HG03095 (cell line): Measurements from ENCODE around the gene DYRK1A.
"Not testable (repeated sequence)": the region's sequence is repeated elsewhere in the genome, so short reads cannot be mapped to it uniquely, and the experiment has no call there.

Experiments
- ATAC-seq: cut with Tn5 transposase; IDR thresholded peaks from one replicate; pipeline ENCODE4 v1.9.1; 2021; ENCODE audit warnings: moderate library complexity; ENCODE audit not compliant: unreplicated experiment

The DYRK1A gene

DNA sequence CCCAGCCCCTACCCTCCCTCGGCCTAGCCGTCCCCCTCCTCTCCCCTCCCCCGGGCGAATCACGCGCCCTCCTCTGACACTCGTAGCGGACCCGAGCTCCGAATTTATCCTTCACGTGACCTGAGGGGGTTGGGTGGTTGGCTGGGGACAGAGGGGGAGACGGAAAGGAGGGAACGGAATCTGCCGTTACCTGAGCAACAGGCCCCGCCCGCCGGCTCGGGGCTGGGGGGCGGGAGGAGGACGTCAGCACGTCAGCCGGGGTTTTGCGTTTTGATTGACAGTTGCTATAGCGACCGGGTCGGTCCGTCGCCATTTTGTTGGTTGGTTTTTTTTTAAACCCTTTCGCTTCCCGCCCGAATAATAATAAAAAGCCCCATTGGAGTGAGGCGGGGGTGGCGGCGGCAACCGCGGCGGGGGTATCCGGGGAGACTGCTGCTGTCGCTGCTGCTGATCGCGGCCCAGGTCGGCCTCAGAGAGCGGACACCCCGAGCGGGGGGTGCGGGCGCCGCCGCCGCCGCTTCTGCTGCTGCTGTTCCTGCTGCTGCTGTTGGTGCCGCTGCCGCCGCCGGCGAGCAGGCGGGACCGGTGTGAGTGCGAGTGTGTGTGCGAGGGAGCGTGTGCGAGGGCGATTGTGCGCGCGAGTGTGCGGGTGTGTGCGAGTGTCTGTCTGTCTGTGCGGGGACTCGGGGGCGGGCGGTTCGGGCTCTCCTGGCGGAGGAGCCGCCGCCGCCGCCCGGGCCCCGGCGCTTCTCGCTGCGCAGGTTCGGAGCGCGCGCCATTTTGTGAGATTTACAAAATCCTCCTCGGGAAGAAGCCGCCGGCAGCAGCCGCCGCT is at the start of gene DYRK1A:
DYRK1A (plus strand) TSS at position 292 of the 835 bp plus-strand sequence. CDS start 53,602 bp downstream, outside the sequence.
- ATAC-seq: peak; percentile 55

DNA sequence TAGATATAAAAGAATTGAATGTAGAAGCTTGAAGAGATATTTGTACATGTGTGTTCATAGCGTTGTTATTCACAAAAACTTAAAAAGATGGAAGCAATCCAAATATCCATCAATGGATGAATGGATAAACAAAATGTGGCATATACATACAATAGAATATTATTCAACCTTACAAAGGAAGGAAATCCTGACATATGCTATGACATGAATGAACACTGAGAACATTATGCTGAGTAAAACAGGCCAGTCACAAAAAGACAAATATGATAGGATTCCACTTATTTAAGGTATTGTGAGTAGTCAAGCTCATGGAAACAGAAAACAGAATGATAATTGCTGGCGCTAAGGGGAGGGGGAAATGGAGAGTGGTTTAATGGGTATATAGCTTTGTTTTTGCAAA is 47.0 kb upstream of the DYRK1A start:
- ATAC-seq: no peak

DNA sequence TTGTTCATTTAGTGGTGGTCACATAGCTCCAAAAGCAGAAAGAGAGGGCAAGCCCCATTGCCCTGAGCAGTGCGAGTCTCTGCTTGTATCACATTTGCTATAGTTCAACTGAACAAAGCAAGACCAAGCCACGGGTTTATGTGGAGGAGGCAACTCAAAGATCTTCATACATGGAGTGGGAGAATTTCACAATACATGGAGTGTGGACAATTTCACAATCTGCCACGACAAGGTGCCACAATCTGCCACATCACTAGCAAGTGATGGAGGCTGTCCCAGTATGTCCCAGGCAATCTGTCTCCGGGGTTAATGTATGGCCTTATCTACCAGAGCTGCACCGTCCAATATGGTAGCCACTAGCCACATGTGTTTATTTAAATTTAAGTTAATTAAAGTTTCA is 44.5 kb upstream of the DYRK1A start:
- ATAC-seq: no peak

DNA sequence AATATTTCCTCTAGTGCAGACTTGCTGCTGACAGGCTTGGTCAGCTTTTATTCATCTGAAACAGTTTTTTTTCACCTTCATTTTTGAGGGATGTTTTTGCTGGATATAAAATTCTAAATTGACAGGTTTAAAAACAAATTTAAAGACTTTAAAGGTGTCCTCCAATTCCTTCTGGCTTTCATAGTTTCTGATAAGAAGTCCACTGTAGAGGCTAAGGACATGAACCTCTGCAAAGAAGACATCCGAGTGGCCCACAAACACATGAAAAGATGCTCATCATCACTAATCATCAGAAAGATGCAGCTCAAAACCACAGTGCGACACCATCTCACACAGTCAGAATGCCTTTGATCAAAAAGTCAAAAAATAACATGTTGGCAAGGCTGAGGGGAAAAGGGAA is 42.0 kb upstream of the DYRK1A start:
- ATAC-seq: no peak

DNA sequence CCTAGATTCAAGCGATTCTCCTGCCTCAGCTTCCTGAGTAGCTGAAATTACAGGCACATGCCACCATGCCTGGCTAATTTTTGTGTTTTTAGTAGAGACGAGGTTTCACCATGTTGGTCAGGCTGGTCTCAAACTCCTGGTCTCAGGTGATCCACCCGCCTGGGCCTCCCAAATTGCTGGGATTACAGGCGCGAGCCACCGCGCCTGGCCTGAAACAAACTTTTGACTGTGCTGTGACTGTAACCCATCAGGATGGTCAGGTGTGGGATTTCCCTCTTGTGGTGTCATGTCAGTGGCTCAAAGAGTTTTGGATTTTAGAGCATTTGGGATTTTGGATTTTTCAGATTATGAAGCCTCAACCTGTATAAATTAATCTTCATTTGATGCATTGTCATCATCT is 38.4 kb upstream of the DYRK1A start:
- not testable (repeated sequence) for ATAC-seq

DNA sequence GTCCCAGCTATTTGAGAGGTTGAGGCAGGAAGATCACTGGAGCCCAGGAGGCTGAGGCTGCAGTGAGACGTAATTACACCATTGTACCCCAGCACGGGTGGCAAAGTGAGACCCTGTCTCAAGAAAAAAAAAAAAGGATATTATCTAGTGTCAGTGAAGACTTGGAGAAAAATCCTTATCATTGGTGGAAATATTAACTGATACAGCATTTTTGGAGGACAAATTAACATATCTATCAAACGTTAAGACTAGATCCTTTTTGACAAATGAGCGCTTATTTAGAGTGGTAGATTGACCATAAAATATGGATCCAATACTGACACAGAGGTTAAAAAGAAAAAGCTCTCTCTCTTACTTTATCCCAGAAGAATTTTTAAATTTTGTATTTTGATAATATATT is 35.2 kb upstream of the DYRK1A start:
- ATAC-seq: no peak

DNA sequence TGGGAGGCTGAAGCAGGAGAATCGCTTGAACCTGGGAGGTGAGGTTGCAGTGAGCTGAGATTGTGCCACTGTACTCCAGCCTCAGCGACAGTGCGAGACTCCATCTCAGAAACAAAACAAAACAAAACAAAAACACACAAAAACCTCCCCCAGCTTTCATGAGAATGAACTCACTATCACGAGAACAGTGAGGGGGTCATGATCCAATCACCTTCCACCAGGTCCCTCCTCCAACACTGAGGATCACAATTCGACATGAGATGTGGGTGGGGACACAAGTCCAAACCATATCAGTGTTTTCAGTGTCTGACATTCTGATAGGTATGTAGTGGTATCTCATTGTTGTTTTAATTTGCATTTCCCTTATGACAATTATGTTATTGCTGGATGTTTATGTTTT is 31.5 kb upstream of the DYRK1A start:
- ATAC-seq: no peak

DNA sequence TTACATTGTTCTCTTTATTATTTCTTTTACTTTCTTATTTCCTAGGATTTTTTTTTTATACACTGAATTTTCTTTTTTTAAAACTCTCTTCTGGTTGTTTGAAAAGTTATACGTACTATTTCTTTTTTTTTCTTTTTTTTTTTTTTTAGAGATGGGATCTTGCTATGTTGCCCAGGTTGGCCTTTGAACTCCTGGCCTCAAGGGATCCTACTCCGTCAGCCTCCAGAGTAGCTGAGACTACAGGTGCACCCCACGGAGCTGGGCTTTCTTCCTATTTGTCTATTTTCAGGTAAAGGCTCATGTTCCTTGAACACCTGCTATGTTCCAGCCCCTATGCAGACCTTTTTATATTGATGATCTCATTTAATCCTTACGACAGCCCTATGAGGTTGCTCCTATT is 29.4 kb upstream of the DYRK1A start:
- no peak for ATAC-seq

DNA sequence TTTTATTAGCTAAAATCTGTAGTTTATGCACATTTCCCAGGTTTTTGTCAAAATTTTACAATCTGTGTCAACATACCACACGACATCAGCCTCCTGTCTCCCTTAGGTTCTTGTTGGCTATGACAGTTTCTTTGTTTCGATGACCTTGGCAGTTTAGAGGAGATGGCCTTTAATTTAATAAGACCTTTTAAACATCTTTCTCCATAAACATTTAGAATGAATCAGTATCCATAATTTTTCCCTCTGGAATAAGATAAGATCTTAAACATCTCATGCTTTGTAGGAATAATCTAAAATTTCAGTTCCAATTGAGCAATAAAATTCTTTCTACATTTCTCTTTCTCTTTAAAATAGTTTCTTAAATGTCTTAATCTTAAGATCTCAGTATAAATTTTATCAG is 28.7 kb upstream of the DYRK1A start:
- no peak for ATAC-seq

DNA sequence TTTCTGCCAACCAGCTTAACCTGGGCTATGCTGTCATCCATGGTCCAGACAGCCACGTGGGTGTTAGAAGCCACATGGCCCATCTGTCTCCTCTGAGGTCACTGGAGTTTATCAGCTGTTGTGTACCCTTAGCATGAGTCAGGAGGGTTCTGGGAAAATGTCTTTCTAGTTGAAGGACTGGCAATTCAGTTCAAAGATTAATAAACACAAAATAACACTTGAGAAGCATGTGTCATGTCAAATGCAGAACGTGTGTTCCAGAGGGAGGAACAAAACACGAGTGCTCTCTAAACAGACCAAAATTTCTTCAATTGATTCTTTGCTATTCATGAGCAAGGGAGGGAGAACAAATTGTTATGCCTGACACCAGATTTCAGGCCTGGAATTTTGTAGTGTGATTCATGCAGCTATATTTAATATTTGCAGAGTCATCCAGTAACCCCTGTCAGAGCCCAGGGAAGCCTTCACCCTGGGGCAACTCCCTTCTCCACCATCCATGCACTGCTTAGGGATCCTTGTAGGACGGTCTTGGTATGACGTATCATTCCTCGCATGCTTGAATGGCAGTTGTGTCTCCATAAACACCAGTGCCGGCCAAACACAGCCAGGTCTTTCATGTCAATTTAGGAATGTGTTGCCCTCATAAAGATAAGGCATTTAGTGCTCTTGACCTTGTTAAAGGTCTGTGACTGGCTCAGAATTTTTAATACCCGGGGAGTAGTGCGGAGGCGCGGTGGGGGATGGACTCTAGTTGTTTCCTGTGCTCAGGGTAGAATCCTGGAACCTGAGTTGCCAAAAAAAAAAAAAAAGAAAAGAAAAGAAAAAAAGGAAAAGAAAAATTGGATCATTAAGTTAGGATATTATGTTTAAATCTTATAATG is 27.7 kb upstream of the DYRK1A start:
- no peak for ATAC-seq

DNA sequence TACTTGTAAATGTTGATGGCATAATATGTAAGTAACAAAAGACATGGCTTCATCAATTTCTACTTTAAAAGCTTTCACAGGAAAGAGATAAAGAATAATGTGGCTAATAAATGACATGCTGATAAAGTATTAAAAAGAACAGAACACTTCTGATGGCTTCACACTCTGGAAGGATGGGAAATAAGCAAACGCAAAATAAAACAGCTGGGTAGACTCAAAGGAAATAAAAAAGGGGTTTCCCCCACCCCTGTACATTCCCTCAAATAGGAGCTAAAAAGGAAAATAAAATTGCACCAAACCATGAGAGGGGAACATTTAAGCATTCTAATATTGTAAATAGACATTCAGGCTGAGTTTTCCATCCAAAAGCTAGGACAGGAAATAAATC is 27.0 kb upstream of the DYRK1A start:
- ATAC-seq: no peak

DNA sequence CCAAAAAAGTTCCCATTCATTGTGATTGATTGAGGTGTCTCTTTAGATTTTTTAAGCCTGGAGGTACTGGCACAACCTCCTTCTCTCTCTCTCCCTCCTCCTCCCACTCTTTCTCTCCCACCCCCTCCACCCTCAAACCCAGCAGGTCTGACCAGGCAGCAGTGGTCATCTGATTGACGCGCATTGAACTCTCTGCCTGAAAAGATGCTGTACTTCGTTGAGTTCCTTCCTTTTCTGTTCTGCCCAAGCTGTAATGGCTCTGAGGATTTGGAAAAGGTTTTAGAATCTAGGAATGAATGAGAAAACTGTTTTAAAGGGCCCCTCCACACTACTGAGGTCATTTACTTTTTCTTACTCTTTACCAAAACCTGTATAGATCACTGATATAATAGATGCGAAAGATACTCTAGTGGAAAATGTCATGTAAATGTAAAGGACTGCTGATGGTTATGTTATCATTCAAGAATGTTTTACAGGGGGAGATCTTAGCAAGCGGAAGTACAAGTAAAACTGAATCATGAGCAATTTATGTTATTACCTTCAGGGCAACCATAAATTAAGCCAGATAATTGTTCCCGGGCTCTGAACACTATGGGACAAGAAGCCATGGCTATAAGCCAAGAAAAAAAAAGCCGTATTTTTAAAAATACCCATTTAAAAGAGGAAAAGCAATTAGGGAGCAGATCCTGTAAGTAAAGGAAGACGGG is 25.2 kb upstream of the DYRK1A start:
- ATAC-seq: no peak

DNA sequence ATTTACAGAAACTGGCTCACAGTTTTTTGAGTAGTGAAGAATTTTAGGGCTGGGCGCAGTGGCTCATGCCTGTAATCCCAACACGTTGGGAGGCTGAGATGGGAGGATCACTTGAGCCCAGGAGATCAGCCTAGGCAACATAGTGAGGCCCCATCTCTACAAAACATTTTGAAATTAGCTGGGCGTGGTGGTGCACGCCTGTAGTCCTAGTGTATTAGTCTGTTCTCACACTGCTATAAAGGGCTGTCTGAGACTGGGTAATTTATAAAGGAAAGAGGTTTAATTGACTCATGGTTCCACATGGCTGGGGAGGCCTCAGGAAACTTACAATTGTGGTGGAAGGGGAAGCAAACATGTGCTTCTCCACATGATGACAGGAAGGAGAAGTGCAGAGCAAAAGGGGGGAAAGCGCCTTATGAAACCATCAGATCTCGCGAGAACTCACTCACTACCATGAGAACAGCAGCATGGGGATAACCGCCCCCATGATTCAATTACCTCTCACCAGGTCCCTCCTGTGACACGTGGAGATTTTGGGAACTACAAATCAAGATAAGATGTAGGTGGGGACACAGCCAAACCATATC is 24.4 kb upstream of the DYRK1A start:
- no peak for ATAC-seq

DNA sequence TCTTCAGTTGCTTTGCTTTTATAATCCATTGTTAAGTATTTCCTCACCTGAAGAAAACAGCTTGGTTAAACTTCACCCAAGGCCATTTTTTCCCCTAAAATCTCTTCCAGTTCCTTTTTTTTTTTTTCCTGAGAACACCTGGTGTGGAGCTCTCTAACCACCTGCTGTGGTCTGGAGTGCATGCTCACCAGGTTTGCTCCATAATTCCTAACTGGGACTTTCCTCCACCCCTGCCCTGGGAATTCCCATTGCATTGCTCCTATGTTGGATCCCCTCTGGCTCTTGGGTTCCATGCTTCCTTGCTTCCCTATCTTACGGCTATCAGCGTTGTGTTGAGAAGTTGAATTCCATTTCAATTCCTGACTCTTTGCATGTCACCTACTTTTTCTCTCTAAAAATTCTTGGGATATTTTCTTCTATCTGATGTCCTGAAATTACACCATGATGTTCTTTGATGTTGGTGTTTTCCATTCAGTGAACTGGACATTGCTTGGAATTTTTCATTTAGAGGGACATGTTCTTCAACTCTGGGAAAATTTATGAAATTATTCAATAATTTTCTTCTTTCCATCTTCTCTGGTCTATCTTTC is 19.6 kb upstream of the DYRK1A start:
- ATAC-seq: no peak

DNA sequence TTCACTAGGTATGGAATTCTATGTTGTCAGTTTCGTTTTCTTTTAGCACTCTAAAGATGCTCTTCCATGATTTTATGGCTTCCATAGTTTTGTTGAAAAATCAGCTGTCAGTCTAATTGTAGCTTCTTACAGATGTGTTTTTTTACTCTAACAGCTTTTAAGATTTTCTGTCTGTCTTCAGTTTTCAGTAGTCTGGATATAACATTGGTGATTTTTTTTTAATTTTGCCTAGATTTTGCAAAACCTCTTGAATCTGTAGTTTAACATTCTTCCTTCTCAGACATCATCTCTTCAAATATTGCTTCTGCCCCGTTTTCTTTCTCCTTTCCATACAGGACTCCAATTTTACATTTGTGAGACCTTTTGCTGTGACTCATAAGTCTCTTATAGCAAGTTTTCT is 17.9 kb upstream of the DYRK1A start:
- no peak for ATAC-seq

DNA sequence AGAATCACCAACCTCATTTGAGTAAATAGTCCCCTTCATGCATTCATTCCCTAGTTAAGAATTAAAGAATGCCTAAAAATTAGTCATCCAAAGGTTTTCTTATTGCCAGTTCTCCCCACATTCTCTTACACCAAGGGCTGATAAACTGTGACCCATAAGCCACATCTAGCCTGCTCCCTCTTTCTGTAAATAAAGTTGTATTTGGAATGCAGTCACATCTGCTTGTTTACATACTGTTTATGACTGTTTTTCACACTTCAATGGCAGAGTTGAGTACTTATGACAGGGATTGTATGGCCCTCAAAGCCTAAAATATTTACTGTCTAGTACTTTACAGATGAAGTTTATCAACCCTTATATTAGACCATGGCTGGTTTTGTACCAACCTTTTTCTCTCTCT is 16.1 kb upstream of the DYRK1A start:
- ATAC-seq: no peak

DNA sequence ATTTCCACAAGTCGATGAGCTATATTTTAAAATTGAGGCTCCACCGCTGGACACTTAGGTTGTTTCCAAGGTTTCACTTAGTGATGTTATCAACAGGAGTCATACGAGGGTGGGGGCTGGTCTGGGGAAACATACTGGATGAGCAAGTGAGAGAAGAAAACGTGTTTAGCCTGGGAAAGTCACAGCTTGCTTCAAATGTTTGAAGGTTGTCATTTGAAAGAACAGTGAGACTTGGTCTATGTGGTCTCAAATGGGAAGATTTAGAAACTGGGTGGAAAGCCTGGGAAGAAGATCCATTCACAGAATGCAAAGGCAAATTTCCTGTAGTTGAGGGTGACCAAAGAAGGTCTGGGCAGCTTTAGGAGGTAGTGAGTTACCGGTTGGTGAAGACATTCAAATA is 9.9 kb upstream of the DYRK1A start:
- no peak for ATAC-seq

DNA sequence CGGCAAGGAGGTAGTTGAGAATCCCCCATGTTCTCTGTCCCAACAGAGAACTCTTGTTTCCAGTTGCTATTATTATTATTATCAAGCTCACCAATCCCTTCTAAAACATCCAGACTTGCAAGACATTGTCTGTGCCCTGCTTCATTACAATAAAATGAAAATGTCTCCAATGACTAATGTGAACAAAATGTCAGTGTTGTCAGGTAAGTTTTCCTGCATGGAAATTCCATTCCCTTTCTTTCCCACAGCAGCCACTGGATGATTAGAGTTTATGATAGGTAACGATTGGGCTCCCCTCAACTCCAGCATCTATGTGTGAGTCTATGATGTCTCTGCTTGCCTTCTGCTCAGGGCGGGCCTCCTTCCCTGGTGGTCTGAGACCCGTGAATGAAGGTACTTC is 8.9 kb upstream of the DYRK1A start:
- ATAC-seq: no peak

DNA sequence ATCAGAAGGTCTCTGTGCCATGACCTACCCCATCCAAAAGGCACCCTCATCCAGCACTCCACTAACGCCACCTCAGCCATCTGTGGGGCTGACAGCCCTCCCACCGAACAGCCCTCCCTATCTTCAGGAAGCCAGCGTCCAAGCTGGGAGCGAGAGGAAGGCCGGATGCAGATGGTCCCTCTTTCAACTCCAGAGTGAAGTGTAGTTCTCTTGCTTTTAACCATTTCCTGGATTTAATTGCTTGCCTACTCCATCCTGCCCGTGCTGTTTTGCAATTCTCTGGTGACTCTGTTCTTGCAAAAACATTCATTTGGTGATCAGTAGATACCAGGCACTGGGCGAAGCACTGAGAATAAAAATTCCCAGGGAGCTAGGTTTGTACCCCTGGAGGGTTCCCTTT is 8.2 kb upstream of the DYRK1A start:
- no peak for ATAC-seq

DNA sequence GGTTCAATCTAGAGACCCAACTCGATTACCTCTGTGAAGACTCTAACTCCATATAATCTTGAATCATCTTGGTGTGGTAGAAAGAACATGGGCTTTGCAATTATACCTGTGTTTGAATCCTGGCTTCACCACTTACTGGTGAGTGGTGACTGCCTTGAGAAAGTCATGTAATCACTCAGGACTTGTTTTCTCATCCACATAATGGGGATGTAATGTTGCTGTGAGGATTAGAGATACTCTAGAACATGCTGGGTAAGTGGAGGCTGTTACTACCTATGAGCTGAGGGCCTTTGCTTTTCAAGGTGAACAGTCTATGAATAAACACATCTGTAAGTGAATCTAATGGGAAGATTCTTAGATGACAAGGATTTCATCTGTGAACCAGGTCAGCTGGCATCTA is 2.6 kb upstream of the DYRK1A start:
- no peak for ATAC-seq

DNA sequence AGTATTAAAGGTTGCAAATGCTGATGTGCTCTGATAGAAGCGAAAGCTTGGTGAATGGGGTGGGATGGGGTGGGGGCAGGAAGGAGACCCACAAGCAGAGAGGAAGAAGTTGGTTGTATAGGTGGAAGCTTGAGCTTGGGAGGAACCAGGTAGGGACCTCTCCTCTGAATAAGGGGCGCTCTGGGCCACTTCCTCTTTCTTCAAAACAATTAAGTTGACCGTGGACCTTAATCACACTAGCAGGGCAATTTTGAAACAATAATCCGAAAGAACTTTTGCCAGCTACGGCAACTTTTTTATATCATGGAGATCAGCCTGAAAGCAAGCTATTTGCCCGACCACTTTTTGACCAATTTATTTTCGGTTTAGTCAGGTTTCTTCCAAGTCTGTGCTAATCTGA is 1.9 kb upstream of the DYRK1A start:
- no peak for ATAC-seq
